ENCODE data around the gene ARFRP1. TPM values are rescaled to one million over a fixed set of nuclear protein-coding genes. Genes with fewer than 3 reads are reported as not detected.

ARFRP1 gene
- total RNA-seq, 1 donor = 13.5 TPM

- peaks cover 18% of the 10 kb centered on the region for H3K4me1 ChIP-seq (ENCODE audit: insufficient read depth, low read length)
- no peak overlapping the region for H3K4me3 ChIP-seq (ENCODE audit: low read length)
- no peaks in the 10 kb centered on the region for H3K9me3 ChIP-seq (ENCODE audit: low read depth, low read length)
- no peaks in the 10 kb centered on the region for H3K27me3 ChIP-seq (ENCODE audit: insufficient read depth, low read length)
These were observed 13.0 kb downstream of the ARFRP1 start for GRCh38 chr20:63694584-63695423.

- peaks cover 18% of the 10 kb centered on the region for H3K4me1 ChIP-seq (ENCODE audit: insufficient read depth, low read length)
- H3K4me3 ChIP-seq (ENCODE audit: low read length) = no peak overlapping the region
- H3K9me3 ChIP-seq (ENCODE audit: low read depth, low read length) = no peaks in the 10 kb centered on the region
- no peaks in the 10 kb centered on the region for H3K27me3 ChIP-seq (ENCODE audit: insufficient read depth, low read length)
These were observed 13.8 kb downstream of the ARFRP1 start for GRCh38 chr20:63693733-63694583.

- Histone ChIP-seq H3K9me3 (ENCODE audit: low read depth, low read length) (no peaks in the 10 kb centered on the region), H3K4me3 (ENCODE audit: low read length) (no peak overlapping the region), H3K27me3 (ENCODE audit: insufficient read depth, low read length) (no peaks in the 10 kb centered on the region), H3K4me1 (ENCODE audit: insufficient read depth, low read length) (peaks cover 18% of the 10 kb centered on the region)
These were observed 14.6 kb downstream of the ARFRP1 start for GRCh38 chr20:63693083-63693732.

GRCh38 chr20:63692436-63693082, 15.2 kb downstream of the ARFRP1 start:
- H3K4me1 ChIP-seq (ENCODE audit: insufficient read depth, low read length) = peaks cover 22% of the 10 kb centered on the region
- H3K9me3 ChIP-seq (ENCODE audit: low read depth, low read length) = no peaks in the 10 kb centered on the region
- no peaks in the 10 kb centered on the region for H3K27me3 ChIP-seq (ENCODE audit: insufficient read depth, low read length)
- no peak overlapping the region for H3K4me3 ChIP-seq (ENCODE audit: low read length)

GRCh38 chr20:63691711-63692435, 15.9 kb downstream of the ARFRP1 start:
- H3K4me1 ChIP-seq (ENCODE audit: insufficient read depth, low read length) = peaks cover 22% of the 10 kb centered on the region
- no peak overlapping the region for H3K4me3 ChIP-seq (ENCODE audit: low read length)
- H3K9me3 ChIP-seq (ENCODE audit: low read depth, low read length) = no peaks in the 10 kb centered on the region
- H3K27me3 ChIP-seq (ENCODE audit: insufficient read depth, low read length) = no peaks in the 10 kb centered on the region

- Histone ChIP-seq H3K27me3 (ENCODE audit: insufficient read depth, low read length) (no peaks in the 10 kb centered on the region), H3K4me3 (ENCODE audit: low read length) (no peak overlapping the region), H3K9me3 (ENCODE audit: low read depth, low read length) (no peaks in the 10 kb centered on the region), H3K4me1 (ENCODE audit: insufficient read depth, low read length) (peaks cover 24% of the 10 kb centered on the region)
These were observed 16.7 kb downstream of the ARFRP1 start for GRCh38 chr20:63690898-63691710.

- H3K27me3 ChIP-seq (ENCODE audit: insufficient read depth, low read length) = no peaks in the 10 kb centered on the region
- no peaks in the 10 kb centered on the region for H3K9me3 ChIP-seq (ENCODE audit: low read depth, low read length)
- no peak overlapping the region for H3K4me3 ChIP-seq (ENCODE audit: low read length)
- H3K4me1 ChIP-seq (ENCODE audit: insufficient read depth, low read length) = peaks cover 28% of the 10 kb centered on the region
These were observed 17.5 kb downstream of the ARFRP1 start for GRCh38 chr20:63690003-63690897.

GRCh38 chr20:63689046-63690002, 18.5 kb downstream of the ARFRP1 start:
- Histone ChIP-seq H3K4me1 (ENCODE audit: insufficient read depth, low read length) (peaks cover 33% of the 10 kb centered on the region), H3K9me3 (ENCODE audit: low read depth, low read length) (no peaks in the 10 kb centered on the region), H3K4me3 (ENCODE audit: low read length) (no peak overlapping the region), H3K27me3 (ENCODE audit: insufficient read depth, low read length) (no peaks in the 10 kb centered on the region)

GRCh38 chr20:63688228-63689045, 19.3 kb downstream of the ARFRP1 start:
- Histone ChIP-seq H3K4me3 (ENCODE audit: low read length) (no peak overlapping the region), H3K9me3 (ENCODE audit: low read depth, low read length) (no peaks in the 10 kb centered on the region), H3K27me3 (ENCODE audit: insufficient read depth, low read length) (no peaks in the 10 kb centered on the region), H3K4me1 (ENCODE audit: insufficient read depth, low read length) (peaks cover 33% of the 10 kb centered on the region)

- Histone ChIP-seq H3K4me1 (ENCODE audit: insufficient read depth, low read length) (peaks cover 33% of the 10 kb centered on the region), H3K4me3 (ENCODE audit: low read length) (no peak overlapping the region), H3K9me3 (ENCODE audit: low read depth, low read length) (no peaks in the 10 kb centered on the region), H3K27me3 (ENCODE audit: insufficient read depth, low read length) (no peaks in the 10 kb centered on the region)
These were observed 20.2 kb downstream of the ARFRP1 start for GRCh38 chr20:63687419-63688178.

Data from mononuclear cell (primary cell).